Inflammatory macrophage (primary cell): ENCODE data around the gene CCT6A.
"Not testable (repeated sequence)": the region's sequence is repeated elsewhere in the genome, so short reads cannot be mapped to it uniquely, and the experiment has no call there.

Source experiments
- DNase-seq, 2 donors: peaks; one replicate each; pipeline ENCODE4 v3.0.0-alpha.2; 2020 to 2022
- total RNA-seq, 18 experiments: gene quantifications; one replicate each; lab custom pipeline; 2026; ENCODE audit warnings: mixed read lengths in 6 of 18, inconsistent platforms in 2 of 18; lab: John Stamatoyannopoulos, UW

CCT6A gene, protein sequence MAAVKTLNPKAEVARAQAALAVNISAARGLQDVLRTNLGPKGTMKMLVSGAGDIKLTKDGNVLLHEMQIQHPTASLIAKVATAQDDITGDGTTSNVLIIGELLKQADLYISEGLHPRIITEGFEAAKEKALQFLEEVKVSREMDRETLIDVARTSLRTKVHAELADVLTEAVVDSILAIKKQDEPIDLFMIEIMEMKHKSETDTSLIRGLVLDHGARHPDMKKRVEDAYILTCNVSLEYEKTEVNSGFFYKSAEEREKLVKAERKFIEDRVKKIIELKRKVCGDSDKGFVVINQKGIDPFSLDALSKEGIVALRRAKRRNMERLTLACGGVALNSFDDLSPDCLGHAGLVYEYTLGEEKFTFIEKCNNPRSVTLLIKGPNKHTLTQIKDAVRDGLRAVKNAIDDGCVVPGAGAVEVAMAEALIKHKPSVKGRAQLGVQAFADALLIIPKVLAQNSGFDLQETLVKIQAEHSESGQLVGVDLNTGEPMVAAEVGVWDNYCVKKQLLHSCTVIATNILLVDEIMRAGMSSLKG
- 75.0 to 255 (median 208) reads per million in 18 experiments for total RNA-seq

DNA sequence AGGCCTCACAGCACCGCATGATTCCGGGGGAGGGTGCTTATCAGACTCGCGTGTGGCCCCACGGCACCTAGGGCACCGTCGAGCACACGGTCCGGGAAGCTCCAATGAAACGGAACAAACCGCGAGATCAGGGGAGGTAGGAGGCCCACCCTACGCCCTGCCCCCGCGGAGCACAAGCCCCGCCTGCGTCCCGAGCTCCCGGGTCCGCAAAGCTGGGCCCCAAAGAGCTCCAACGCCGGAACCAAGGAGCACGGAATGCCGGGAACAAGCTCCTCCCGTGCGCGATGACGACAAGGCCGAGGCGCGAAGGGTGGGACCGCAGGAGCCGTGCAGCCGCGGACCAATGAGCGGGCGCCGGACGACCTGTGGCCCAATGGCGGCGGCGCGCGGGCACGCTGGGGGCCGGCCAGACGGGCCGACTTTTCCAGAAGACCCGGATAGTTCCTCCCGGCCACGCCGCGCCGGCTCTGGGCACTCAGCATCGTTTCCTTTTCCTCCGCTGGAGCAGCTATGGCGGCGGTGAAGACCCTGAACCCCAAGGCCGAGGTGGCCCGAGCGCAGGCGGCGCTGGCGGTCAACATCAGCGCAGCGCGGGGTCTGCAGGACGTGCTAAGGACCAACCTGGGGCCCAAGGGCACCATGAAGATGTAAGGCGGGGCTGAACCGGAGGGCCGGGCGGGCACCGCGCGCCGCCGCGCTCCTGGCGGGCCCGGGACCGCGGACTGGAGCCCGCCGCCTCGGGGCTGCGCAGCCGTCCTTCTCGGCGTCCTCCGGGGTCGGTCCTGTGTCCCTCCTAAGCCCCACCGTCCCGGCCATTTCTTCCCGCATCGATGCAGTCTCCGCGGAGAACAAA lies at the start of gene CCT6A, which contains the start of gene PSPH:
Gene CCT6A, plus strand, starts transcription at position 427 of the 853 bp plus-strand sequence. Its CDS starts 84 bp downstream, at position 511.
Gene PSPH, minus strand, starts transcription at position 106 of the 853 bp plus-strand sequence. CDS start 30,232 bp downstream, outside the sequence.
- DNase-seq: peak; percentile 98 to 99

DNA sequence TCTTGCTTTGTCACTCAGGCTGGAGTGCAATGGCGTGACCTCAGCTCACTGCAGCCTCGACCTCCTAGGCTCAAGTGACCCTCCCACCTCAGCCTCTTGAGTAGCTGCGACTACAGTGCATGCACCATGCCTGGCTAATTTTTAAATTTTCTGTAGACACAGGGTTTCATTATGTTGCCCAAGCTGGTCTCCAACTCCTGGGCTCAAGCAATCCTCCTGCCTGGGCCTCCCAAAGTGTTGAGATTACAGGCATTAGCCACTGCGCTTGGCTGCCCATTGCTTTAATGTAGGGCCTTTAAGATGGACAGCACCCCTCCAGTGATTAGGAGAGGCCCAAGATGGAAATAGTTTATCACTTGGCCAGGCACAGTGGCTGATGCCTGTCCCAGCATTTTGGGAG lies 47.8 kb upstream of the CCT6A start:
- no peak for DNase-seq

DNA sequence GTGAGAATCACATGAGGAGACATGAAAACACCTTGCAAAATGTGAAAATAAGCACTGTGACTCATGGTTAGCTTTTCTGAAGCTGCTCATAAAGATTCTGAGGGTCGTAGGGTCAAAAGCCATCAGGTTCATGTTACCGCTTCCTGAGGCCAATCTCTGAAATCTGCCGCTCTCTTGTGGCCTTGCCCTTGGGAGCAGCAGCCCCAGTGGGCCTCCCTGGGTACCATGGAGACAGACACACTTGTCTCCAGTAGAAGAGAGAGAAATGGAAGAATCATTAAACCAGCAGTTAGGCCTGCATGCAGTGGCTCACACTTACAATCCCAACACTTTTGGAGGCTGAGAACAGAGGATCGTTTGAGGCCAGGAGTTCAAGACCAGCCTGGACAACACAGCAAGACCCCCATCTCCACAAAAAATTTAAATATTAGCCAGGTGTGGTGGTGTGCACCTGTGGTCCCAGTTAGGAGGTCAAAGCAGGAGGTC lies 44.4 kb upstream of the CCT6A start:
- DNase-seq: no peak

DNA sequence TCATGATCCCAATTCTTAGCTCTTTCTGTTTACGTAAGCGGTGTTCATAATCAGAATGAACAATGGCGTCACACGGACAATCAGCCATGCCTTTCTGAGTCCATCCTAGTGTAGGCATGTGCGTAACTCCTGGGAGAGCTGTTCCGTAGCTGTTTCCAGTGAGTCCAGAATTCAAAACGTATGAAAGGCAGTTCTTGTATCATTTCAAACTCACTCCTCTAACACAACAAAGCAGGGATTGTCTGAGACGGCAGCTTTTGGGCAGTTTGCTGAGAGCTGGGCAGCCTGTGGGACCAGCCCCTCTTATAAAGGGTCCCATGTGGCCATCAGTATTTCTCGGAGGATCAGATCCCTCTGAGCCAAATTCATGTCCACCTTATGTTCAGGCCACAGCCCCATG lies 43.7 kb upstream of the CCT6A start:
- no peak for DNase-seq

DNA sequence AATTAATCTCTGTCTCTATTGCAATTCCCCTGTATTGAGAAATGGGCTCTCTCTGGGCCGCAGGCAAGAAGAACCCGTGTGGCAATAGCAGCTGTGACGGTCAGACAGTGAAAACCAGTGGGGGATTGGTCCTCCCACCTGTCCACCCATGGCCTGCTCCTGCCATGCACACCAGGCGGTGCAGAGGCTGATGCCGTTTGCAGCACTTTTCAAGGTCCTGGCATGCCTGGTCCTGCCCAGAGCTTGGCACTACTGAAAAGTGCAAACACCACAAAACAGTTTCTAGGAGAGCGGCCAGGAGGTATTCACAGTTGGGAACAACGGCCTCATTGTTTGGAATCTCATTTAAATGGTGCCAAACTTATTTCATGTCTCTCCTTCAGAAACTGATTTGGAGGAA lies 41.9 kb upstream of the CCT6A start:
- DNase-seq: no peak

DNA sequence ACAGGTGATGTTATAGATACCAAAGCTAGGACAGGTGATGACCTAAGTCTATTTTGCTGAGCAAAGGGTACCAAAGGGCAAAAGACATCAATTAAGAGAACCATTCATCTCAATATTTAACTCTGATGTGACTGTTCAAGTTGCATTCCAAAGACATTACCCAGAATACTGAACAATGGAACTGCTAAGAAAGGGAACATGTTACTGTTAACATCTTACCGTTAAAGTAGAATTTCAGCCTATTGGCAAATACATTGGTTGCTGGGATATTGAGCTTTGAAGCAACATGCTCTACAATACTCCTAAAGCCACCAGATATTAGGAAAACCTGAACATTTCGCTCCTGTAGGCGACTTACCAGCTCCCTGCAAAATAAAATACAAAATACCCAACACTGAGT lies 34.5 kb upstream of the CCT6A start:
- not testable (repeated sequence) for DNase-seq

DNA sequence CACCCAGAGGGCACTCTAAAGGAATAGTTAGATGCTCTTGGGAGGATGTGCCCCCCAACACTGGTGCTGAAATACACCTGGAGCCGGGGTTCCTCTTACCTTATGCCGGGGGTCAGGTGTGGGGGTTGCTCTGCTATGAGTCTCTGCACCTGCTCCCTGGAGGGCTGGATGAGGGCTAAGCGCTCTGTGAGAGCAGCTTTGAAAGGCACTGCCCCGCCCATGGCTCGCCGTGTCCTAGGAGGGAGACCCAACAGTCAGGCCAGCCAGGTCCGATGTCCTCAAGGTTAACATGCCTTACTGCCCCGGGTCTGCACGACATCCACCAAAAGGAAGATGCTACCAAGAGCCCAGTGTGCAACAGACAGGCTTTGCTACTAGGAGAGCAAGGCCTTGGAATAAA lies 32.1 kb upstream of the CCT6A start:
- no peak for DNase-seq

DNA sequence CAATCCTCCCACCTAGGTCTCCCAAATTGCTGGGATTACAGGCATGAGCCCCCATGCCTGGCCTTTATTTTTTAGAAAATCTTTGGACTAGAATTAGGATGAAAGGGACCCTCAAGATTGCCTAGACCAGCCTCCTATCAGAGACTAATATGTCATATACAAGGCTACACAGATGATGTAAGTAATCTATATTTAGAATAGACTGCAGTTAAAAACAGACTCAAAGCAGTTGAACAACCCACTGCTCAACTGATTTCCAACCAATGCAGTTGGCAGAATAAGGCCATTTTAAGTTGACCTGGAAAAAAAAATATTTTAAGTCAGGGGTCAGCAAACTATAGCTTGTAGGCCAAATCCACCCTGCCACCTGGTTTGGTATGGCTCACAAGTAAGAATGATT lies 28.1 kb upstream of the CCT6A start:
- DNase-seq: no peak

DNA sequence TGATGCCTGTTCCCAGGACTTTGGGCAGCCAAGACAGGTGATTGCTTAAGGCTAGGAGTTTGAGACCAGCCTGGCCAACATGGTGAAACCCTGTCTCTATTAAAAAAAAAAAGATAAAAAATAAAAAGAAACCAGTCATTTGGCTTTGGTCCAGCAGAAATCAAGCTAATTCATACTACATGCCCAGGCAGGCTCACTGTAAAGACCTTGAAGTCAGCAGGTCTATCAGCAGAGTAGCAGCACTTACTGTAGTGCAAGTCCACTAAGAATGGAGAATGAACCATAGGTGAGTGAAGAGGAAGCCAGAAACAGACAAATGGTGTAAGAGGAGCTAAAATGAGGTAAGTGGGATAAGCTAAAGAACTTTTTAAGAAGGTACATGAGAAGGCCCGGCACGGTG lies 25.0 kb upstream of the CCT6A start:
- no peak for DNase-seq

DNA sequence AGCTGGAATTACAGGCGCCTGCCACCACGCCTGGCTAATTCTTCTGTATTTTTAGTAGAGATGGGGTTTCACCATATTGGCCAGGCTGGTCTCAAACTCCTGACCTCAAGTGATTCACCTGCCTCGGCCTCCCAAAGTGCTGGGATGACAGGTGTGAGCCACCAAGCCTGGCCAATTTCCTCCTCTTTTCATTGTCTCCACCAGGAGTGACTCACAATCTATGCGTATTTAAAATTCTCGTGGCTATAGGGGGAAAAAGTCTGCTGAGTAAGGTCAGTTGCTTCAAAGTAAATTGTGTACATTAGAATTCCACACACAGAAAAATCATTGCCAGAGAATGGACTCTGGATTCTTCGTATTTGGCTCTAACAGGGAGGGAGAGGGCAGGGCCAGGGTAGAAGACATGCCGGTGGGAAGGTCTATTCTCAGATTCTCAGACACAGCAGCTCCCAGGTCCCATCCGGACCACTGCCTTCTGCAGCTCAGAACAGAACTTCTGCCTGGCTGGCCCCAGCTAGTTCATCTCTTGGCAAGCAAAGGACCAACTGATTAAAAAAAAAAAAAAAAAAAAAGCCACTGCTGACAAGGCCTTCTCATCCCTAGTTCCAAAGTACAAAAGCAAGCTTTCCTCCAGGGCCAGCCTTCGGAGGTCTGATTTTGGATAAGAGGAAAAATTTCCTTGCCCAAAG lies 22.5 kb upstream of the CCT6A start:
- no peak for DNase-seq

DNA sequence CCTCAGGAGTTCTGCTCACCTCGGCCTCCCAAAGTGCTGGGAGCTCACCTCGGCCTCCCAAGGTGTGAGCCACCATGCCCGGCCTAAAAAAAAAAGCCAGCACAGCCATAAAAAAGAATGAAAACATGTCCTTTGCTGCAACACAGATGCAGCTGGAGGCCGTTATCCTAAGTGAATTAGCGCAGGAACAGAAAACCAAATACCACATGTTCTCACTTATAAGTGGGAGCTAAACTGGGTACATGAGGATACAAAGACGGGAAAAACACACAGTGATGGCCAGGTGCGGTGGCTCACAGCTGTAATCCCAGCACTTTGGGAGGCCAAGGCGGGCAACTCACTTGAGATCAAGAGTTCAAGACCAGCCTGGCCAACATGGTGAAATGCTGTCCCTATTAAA lies 21.2 kb upstream of the CCT6A start:
- DNase-seq: no peak

DNA sequence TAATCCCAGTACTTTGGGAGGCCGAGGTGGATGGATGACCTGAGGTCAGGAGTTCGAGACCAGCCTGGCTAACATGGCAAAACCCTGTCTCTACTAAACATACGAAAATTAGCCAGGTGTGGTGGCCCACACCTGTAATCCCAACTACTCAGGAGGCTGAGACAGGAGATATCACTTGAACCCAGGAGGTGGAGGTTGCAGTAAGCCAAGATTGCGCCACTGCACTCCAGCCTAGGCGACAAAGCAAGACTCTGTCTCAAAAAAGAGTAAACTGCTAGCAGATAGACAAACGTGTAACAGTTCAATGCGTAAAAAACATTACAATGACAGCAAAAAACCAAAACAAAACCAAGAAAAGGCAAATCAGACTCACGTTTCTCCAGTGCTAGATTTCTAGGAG lies 20.0 kb upstream of the CCT6A start:
- not testable (repeated sequence) for DNase-seq

DNA sequence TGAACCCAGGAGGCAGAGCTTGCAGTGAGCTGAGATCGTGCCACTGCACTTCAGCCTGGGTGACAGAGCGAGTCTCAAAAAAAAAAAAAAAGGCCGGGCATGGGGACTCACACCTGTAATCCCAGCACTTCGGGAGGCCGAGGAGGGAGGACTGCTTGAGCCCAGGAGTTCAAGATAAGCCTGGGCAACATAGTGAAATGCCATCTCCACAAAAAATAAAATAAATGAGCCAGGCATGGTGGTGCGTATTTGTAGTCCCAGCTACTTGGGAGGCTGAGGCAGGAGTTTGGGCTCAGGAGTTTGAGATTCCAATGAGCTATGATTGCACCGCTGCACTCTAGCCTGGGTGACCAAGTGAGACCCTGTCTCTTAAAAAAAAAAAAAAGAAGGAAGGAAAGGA lies 19.0 kb upstream of the CCT6A start:
- DNase-seq: not testable (repeated sequence)

DNA sequence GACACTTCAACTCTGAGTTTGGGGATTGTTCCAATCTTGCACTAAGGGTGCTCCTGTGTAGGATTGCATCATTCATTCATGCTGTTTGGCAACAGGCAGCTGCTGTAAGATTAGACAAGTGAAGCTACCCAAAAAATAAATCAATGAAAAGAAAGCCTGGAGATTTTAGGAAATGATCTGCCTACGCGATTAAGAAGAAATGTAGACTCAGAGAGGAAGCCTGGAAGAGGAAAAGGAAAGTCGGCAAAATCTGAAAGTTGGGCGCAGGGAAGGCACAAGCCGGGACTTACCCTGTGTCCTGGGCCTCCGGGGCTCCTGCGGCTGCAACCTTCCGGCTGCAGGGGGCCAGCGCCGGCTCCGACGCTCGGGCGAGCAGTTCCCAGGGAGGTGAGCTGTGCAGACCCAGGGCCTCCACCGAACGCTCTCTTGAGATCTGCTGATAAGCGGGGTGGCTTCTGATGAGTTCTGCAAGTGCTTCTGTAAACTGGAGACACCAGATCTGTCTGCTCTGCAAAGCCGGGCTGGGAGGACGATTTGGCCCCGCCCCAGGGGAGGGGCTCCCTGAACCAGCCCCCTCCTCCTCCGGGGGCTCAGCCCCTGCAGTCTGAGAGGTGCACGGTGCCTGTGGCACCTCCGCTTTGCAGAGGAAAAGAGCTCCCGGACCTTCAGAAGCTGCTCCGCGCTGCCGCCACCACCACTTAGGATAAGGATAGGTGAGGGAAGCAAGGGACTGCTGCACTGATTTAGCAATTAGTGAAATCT lies 17.7 kb upstream of the CCT6A start:
- peak; percentile 58 to 74 for DNase-seq

DNA sequence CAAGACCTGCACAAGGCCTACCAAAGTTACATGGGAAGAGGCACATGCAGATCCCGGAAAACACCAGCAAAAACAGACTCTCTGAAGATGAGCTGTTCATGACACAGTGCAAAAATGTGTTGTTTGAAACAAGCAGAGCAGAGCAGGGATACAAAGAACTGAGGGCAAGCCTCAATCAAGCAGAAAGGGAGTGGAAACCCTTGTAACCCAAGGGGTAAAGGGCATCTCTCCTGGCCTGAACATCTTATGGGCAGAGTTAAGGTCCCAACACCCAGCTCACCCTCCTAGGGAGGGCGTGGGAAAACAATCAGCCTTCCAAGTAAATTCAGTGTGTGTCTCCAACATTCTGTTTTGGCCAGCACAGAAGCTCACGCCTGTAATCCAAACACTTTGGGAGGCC lies 10.8 kb upstream of the CCT6A start:
- no peak for DNase-seq

DNA sequence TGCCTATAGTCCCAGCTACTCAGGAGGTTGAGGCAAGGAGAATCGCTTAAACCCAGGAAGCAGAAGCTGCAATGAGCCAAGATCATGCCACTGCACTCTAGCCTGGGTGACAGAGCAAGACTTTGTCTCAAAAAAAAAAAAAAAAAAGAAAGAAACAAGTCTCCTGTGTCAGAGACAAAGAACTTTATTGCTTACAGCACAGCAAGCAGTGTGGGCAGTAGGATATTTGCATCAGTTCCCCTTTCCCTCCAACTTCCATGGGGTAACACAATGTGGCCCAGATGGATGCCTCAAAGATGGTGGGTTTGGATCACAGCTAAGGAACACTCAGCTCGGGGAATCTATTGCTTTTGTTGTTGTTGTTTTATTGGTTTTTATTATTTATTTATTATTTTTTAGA lies 5.8 kb upstream of the CCT6A start:
- DNase-seq: peak; percentile 85

DNA sequence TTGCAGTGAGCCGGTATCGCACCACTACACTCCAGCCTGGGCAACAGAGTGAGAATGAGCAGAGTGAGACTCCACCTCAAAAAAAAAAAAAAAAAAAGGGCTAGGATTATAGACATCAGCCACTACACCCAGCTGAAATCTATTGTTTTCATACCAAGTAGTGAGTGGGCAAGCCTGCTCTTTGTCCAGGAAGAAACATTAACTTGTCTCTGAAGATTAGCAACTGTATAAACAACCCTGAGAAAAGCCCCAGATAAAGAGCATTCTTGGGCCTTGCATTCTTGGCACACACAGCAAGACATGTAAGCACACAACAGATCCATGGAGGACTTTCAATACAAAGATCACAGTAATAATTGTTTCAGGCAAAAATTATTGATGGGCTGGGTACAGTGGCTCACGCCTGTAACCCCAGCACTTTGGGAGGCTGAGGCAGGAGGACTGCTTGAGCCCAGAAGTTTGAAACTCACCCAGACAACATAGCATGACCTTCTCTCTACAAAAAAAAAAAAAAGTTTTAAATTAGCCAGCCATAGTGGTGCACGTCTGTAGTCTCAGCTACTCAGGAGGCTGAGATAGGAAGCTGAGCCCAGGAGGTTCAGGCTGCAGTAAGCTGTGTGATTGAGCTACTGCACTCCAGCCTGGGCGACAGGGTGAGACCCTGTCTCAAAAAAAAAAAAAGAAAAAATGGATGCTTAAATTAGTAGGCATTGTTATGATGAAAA lies 4.7 kb upstream of the CCT6A start:
- no peak for DNase-seq

DNA sequence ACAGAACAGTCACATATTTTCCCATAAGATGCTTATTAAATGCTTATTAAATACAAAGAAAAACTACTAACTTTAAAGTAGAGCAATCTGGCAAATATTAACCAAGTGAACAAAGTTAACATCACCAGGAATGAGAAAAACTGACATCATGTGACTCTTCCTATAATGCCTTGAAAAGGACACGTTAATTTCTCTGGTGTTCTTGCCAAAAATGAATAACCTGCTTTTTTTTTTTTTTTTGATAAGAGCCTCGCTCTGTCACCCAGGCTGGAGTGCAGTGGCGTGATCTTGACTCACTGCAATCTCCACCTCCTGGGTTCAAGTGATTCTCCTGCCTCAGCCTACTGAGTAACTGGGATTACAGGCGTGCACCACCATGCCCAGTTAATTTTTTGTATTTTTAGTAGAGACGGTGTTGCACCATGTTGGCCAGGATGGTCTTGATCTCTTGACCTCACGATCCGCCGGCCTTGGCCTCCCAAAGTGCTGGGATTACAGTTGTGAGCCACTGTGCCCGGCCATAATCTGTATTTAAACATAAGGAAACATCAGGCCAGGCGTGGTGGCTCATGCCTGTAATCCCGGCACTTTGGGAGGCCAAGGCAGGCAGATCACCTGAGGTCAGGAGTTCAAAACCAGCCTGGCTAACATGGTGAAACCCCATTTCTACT lies 4.0 kb upstream of the CCT6A start:
- DNase-seq: not testable (repeated sequence)

DNA sequence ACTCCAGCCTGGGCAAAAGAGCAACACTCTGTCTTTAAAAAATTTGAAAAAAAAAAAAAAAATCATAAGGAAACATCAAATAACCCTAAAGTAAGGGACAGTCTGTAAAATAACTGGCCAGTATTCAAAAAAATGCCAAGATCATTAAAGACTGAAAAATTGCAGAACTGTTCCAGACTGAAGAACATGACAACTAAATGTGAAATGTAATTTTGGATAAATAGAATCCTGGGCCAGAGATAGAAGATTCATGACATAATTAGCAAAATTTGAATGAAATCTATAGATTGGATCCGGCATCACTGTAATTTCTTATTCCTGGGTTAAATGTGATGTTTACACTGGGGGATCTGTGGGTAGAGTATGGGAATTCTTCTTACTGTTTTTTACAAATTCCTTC lies 3.3 kb upstream of the CCT6A start:
- no peak for DNase-seq

DNA sequence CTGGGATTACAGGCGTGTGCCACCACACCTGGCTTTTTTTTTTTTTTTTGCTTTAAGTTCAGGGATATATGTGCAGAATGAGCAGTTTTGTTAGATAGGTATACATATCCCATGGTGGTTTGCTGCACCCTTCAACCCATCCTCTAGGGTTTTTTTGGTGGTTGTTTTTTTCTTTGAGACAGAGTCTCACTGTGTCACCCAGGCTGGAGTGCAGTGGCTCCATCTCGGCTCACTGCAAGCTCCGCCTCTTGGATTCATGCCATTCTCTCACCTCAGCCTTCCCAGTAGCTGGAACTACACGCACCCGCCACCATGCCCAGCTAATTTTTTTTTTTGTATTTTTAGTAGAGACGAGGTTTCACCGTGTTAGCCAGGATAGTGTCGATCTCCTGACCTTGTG lies 2.8 kb upstream of the CCT6A start:
- DNase-seq: not testable (repeated sequence)

DNA sequence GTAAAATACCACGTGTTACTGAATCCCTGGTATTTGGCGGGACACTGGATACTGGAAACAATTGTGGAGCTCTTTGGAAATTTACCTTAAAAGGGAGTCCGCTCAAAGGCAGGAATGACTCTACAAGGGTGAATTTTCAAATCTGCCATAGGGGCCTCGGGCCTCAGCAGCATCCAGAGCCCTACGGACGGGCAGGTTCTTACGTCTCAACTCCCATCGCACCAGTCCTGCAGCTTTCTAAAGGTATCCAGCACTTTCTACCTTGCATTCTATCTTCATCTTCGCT lies 569 bp upstream of the CCT6A start:
- no peak for DNase-seq
